CD4-positive, alpha-beta T cell treated with Interleukin-6 for 4 hours (primary cell): ENCODE measurements around the gene UBXN10.

Experiments
- DNase-seq: peaks from one replicate; pipeline ENCODE4 v3.0.0-alpha.2; 2020; ENCODE audit warnings: mixed read lengths

Gene UBXN10

GRCh38 chr1:20152599-20152930 is 33.3 kb upstream of the UBXN10 start:
- DNase-seq, result no peak

DNA sequence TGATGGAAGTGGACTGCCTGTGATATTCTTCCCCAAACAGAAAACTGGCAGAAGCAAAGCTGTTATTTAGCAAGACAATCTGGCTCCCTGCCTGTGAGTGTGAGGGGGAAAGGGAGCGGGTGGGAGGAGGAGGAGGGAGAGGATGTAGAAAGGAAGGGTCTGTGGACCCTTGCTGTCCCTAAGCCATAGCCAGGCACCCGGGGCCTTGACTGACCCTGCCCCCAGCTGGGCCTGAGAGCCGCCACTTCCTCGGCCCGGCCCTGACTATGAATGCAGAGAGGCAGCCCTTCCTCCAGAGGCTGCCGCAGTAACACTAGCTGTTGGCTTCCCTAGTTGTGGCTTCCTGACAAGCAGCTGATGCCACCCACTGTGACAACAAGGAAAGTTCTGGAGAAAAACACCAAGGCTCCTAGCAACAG is 32.9 kb upstream of the UBXN10 start:
- no peak for DNase-seq

- no peak for DNase-seq
These were observed 31.5 kb upstream of the UBXN10 start for GRCh38 chr1:20154301-20154831.

DNA sequence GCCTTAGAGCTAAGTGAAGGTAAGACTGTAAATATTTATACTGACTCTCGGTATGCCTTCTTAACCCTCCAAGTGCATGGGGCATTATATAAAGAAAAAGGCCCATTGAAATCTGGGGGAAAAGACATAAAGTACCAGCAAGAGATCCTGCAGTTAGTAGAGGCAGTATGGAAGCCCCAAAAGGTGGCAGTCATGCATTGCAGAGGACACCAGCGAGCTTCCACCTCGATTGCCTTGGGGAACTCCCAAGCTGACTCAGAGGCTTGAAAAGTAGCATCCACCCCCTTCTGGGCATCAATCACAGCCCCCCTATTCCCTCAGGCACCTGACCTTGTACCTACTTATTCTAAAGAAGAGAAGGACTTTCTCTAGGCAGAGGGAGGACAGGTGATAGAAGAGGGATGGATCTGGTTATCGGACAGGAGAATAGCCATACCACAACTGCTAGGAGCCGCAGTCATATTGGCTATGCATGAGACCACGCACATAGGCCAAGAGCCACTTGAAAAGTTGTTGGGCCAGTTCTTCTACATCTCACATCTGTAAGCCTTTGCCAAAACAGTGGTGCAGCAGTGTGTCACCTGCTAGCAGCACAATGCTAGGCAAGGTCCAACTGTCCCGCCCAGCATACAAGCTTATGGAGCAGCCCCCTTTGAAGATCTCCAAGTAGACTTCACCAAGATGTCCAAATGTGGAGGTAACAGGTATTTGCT is 27.4 kb upstream of the UBXN10 start:
- peak; percentile 5 for DNase-seq

GRCh38 chr1:20160034-20160433 is 25.9 kb upstream of the UBXN10 start:
- no peak for DNase-seq

- DNase-seq, result no peak
These were observed 21.1 kb upstream of the UBXN10 start for GRCh38 chr1:20164694-20165202.

DNA sequence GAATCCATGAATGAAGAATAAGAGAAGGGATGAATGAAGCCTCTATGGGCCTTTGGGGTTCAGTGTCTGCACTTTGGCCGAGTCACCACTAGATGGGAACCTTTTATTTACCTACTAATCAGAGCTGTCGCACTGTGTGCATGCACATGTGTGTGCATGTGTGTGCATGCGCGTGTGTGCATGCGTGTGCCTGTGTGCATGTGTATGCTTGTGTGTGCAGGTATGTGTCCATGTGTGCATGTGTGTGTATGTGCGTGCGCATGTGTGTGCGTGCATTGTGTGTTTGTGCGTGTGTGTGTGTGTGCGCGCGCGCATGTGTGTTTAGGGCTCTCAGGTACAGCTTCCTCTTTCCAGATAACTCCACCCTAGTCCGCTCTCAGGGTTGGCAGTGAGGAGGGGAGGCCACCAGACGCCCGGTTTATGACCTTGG is 20.4 kb upstream of the UBXN10 start:
- no peak for DNase-seq

DNA sequence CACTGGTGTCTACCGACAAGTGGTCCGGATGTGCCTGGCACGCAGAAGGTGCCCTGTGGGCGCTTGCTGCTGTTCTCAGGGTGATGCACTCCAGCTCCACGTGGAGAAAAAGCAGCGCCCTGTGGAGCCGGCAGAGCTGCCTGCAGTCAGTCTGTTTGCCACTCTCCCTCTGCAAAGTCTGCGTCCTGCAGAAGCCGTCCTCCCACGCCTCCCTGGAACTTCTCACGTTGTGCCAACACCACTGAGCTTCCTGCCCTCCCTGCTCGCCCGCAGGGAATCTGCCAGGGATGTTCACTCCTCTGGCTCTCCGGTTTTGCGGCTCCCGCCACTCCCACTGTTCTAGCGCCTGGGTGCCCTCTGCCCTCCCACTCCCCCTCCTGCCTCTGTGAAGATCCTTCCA is 19.8 kb upstream of the UBXN10 start:
- DNase-seq, result no peak

GRCh38 chr1:20167126-20167525 is 18.8 kb upstream of the UBXN10 start:
- DNase-seq, result no peak

DNA sequence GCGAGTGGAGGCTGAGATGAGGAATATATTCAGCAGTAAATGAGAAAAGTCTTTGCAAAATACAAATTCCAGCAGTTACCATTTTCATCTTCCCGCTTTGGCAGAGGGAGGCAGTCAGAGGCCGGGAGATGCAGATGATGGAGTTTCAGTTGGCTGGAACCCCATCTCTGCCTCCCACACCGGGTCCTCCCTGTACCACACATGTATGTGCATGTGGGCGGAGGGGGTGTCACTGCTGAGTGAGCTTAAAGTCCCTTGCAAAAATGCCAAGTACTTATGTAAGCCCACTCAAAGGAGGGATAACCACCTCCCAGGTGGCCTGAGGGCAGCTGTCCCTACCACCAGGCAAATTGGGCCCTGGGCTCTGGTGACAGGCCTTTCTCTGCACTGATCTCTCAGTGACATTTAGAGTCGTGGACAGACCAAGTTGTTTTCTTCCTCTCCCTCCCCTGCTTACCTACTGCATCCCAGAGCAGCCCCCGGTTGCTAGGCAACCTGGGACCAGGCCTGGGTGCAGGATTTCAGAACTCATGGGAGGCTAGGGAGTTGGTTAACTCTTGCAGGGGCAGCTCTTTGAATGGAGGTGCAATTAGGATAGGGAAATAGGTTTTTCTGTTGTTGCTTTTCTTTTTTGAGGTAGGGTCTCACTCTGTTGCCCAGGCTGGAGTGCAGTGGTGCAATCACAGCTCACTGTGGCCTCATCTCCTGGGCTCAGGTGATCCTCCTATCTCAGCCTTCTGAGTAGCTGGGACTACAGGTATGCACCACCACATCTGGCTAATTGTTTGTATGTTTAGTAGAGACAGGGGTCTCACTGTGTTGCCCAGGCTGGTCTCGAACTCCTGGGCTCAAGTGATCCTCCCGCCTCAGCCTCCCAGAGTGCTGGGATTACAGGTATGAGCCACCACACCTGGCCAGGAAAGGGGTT is 17.1 kb upstream of the UBXN10 start:
- no peak for DNase-seq

GRCh38 chr1:20169932-20170331 is 16.0 kb upstream of the UBXN10 start:
- DNase-seq, result no peak

- no peak for DNase-seq
These were observed 13.8 kb upstream of the UBXN10 start for GRCh38 chr1:20172033-20172590.

DNA sequence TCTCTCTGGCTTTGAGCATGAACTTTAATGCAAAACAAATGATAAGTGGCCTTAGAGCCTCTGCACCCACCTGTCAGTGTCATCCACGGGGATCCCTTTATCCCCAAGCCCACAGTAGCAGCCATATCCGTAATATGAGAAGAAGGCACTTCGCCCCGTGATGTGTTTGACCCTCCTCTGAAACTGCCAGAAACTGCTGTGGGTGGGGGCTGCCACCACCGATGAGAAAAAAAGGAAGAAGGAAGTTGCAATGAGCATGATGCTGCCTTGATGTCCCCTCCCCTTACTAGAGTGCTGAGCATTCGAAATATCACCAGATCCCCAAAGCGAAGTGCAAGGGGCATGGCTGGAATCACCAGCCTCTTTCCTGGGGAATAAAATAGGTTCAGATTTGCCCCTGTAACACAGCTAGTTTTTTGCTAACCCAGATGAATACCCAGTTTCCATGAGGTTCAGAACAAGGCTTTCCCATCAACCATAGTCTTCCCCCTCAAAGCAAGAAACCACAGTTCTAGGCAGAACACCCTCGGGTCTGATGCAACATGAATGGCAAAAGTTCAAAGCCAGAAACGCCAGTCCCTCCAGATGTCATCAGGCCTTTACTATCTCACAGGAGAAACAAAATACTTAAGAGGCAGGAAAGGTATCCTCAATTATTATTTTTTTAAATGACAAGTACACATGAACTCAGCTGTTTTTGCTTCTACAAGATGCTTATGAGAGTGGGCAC is 10.8 kb upstream of the UBXN10 start:
- DNase-seq, result no peak

DNA sequence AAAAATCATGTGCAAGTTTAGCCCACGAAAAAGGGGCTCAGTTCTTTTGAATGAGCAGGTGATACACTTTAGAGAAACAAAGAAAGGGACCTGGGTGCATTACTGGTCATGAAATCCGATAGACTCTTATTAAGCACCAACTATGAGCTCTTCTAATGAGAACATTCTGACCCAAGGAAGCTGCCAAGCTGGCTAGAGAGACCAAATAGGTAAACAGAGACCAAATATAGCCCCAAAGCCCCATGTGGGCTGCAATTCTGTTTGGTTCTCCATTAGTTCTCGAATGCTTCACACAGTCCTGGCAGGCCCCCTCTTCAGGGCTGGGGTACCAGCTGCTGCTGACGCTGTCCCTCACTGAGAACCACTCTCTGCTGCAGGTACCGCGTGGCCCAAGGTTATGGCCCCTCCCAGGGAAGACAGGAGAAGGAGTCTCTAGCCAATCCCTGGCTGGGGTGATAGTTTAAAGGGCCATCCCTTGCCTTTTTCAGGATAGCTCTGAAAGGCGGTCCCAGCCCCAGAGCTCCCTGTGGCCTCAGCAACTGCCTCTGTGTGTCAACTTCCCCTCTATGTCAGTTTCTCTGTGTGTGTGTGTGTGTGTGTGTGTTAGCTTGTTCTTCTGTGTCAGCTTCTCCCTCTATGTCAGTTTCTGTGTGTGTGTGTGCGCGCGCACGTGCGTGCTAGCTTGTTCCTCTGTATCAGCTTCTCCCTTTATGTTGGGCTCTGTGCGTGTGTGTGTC is 7.1 kb upstream of the UBXN10 start:
- no peak for DNase-seq

DNA sequence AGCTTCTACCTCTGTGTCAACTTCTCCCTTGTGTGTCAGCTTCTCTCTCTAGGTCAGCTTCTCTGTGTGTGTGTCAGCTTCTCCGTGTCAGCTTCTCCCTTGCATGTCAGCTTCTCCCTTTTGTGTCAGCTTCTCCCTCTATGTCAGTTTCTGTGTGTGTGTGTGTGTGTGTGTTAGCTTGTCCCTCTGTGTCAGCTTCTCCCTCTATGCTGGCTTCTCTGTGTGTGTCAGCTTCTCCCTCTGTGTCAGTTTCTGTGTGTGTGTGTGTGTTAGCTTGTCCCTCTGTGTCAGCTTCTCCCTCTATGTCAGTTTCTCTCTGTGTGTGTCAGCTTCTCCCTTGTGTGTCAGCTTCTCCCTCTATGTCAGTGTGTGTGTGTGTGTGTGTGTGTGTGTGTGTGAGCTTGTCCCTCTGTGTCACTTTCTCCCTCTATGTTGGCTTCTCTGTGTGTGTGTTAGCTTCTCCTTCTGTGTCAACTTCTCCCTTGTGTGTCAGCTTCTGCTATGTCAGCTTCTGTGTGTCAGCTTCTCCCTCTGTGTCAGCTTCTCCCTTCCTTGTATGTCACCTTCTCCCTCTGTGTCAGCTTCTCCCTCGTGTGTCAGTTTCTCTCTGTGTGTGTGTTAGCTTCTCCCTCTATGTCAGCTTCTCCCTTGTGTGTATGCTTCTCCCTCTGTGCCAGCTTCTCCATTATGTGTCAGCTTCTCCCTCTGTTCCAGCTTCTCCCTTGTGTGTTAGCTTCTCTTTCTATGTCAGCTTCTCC is 6.3 kb upstream of the UBXN10 start:
- DNase-seq, result no peak

- no peak for DNase-seq
These were observed 5.6 kb upstream of the UBXN10 start for GRCh38 chr1:20180129-20180843.

GRCh38 chr1:20180844-20181207 is 5.1 kb upstream of the UBXN10 start:
- DNase-seq, result no peak

GRCh38 chr1:20182415-20182814 is 3.5 kb upstream of the UBXN10 start:
- DNase-seq, result no peak

DNA sequence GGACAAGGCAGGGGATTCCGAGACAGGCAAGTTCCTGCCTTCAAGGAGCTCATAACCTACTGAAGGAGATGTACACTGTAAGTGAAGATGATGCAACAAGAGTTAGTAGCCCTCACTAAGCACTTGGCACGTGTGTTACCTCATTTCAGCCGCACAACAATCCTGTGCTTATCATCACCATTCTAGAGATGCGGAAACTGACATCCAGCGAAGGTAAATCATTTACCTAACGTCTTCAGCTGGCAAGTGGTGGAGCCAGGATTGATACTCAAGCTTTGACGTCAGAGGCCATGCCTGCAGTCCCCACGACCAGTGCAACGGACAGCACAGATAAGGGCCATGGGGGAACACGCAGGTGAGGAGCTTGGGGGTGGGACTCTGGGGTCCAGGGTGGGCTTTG is 2.9 kb upstream of the UBXN10 start:
- DNase-seq, result no peak

- no peak for DNase-seq
These were observed 2.2 kb upstream of the UBXN10 start for GRCh38 chr1:20183616-20184271.
